ENCODE measurements around the gene EMCN.
"Not testable (repeated sequence)": the region's sequence is repeated elsewhere in the genome, so short reads cannot be mapped to it uniquely, and the experiment has no call there.

EMCN gene

GRCh38 chr4:100369871-100370270, 148.0 kb downstream of the EMCN start:
- no peak for DNase-seq

GRCh38 chr4:100367451-100367850, 150.4 kb downstream of the EMCN start:
- DNase-seq, result peak; percentile 34 to 42

GRCh38 chr4:100366213-100366612, 151.6 kb downstream of the EMCN start:
- peak; percentile 24 to 32 for DNase-seq

GRCh38 chr4:100362366-100362765, 155.5 kb downstream of the EMCN start:
- DNase-seq, result peak; percentile 22 to 25

- DNase-seq, result no peak
Observed at GRCh38 chr4:100361336-100361735, 156.5 kb downstream of the EMCN start.

GRCh38 chr4:100360211-100360610, 157.6 kb downstream of the EMCN start:
- DNase-seq, result no peak

- no peak for DNase-seq
Observed at GRCh38 chr4:100359441-100359840, 158.4 kb downstream of the EMCN start.

GRCh38 chr4:100357542-100357941, 160.3 kb downstream of the EMCN start:
- no peak for DNase-seq

GRCh38 chr4:100356172-100356571, 161.7 kb downstream of the EMCN start:
- DNase-seq, result no peak

GRCh38 chr4:100352352-100352751, 165.5 kb downstream of the EMCN start:
- not testable (repeated sequence) for DNase-seq

GRCh38 chr4:100348473-100348872, 169.3 kb downstream of the EMCN start:
- DNase-seq, result no peak

GRCh38 chr4:100347241-100347640, 170.6 kb downstream of the EMCN start:
- no peak for DNase-seq

- DNase-seq, result no peak
Observed at GRCh38 chr4:100345585-100345984, 172.2 kb downstream of the EMCN start.
